HepG2 (cell line): ENCODE measurements around the gene PGP. TPM values are rescaled to one million over a fixed set of nuclear protein-coding genes. Genes with fewer than 3 reads are reported as not detected.

ENCODE experiments used
- ATM ChIP-seq: fragments of 450-650 bp; IDR thresholded peaks from 2 replicates; pipeline ENCODE4 v1.7.1; 2017; ENCODE audit warnings: mild to moderate bottlenecking, borderline replicate concordance
- NCOA5 ChIP-seq: sonication (generic); formaldehyde crosslinking; IDR thresholded peaks from 2 replicates; pipeline ENCODE4 v1.4.0; 2020; ENCODE audit warnings: missing genetic modification reagents
- NFIB ChIP-seq: sonication (generic); formaldehyde crosslinking; IDR thresholded peaks from 2 replicates; pipeline ENCODE4 v1.9.0; 2021; ENCODE audit warnings: missing genetic modification reagents, mild to moderate bottlenecking, borderline replicate concordance
- NONO ChIP-seq, 2 experiments: fragments of 450-650 bp in 1 of 2; sonication (generic) in 1 of 2; formaldehyde crosslinking in 1 of 2; IDR thresholded peaks in 1 of 2; conservative IDR thresholded peaks in 1 of 2; 2 replicates each; pipeline versions ENCODE4 v1.6.1 to v1.8.0; 2017 to 2022; ENCODE audit warnings: mild to moderate bottlenecking in 1 of 2, missing genetic modification reagents in 1 of 2, moderate library complexity in 1 of 2
- NR2F2 ChIP-seq: IDR thresholded peaks from 2 replicates; pipeline ENCODE4 v1.6.1; 2012; ENCODE audit warnings: low read depth, inconsistent platforms, borderline replicate concordance
- TARDBP ChIP-seq: sonication (generic); formaldehyde crosslinking; IDR thresholded peaks from 2 replicates; pipeline ENCODE4 v1.8.0; 2022; ENCODE audit warnings: mild to moderate bottlenecking, missing genetic modification reagents
- TBP ChIP-seq: sonication (generic); formaldehyde crosslinking; IDR thresholded peaks from 2 replicates; pipeline ENCODE4 v1.5.0; 2020; ENCODE audit warnings: missing genetic modification reagents
- YEATS4 ChIP-seq: sonication (generic); formaldehyde crosslinking; IDR thresholded peaks from 2 replicates; pipeline ENCODE4 v1.4.0; 2020; ENCODE audit warnings: missing genetic modification reagents, borderline replicate concordance
- ZNF230 ChIP-seq: sonication (generic); formaldehyde crosslinking; IDR thresholded peaks from 2 replicates; pipeline ENCODE4 v1.4.0; 2020; ENCODE audit warnings: mild to moderate bottlenecking, missing genetic modification reagents
- ZNF616 ChIP-seq: sonication (generic); formaldehyde crosslinking; IDR thresholded peaks from 2 replicates; pipeline ENCODE4 v1.5.0; 2020; ENCODE audit warnings: low read depth, mild to moderate bottlenecking, missing genetic modification reagents
- ZNF790 ChIP-seq: sonication (generic); formaldehyde crosslinking; IDR thresholded peaks from 2 replicates; pipeline ENCODE4 v1.8.0; 2022; ENCODE audit warnings: missing genetic modification reagents, mild to moderate bottlenecking, borderline replicate concordance
- ZNF850 ChIP-seq: sonication (generic); formaldehyde crosslinking; conservative IDR thresholded peaks from 2 replicates; pipeline ENCODE4 v1.9.0; 2021; ENCODE audit warnings: mild to moderate bottlenecking, missing genetic modification reagents
- ZSCAN21 ChIP-seq: sonication (generic); formaldehyde crosslinking; IDR thresholded peaks from 2 replicates; pipeline ENCODE4 v1.8.0; 2022; ENCODE audit warnings: mild to moderate bottlenecking, missing genetic modification reagents, moderate library complexity, borderline replicate concordance
- polyA plus RNA-seq, 8 experiments: library from polyadenylated mRNA; depleted of rRNA in 3 of 8; stranded (reverse) in 7 of 8; unstranded in 1 of 8; fragments of >200 nt; fragmentation: Illumina TruSeq in 4 of 8; extraction: Trizol in 4 of 8; gene quantifications; 2 replicates each; pipeline versions ENCODE4 v1.2.1 to v1.2.3, GENCODE V29; 2011 to 2016; ENCODE audit warnings: low read depth in 4 of 8, missing spikeins in 1 of 8, mixed read lengths in 1 of 8; ENCODE audit not compliant: insufficient read depth in 1 of 8
- total RNA-seq, 5 experiments: library from RNA; depleted of rRNA; stranded (reverse); fragments of >200 nt; fragmentation: Illumina TruSeq; extraction: Trizol; gene quantifications; 2 replicates each; pipeline ENCODE4 v1.2.3, GENCODE V29; 2016; ENCODE audit warnings: low read depth in 1 of 5
- TF ChIP-seq, protein P1 (sequence below): sonication (generic); formaldehyde crosslinking; IDR thresholded peaks from 2 replicates; pipeline ENCODE4 v1.4.0; 2020; ENCODE audit warnings: missing genetic modification reagents, borderline replicate concordance
- TF ChIP-seq, protein P2 (sequence below): IDR thresholded peaks from 2 replicates; pipeline ENCODE4 v1.6.1; 2016; ENCODE audit warnings: control low read depth
- TF ChIP-seq, protein P3 (sequence below): sonication (generic); formaldehyde crosslinking; IDR thresholded peaks from 2 replicates; pipeline ENCODE4 v1.4.0; 2020; ENCODE audit warnings: missing genetic modification reagents

PGP gene
- total and polyA plus RNA-seq, 2 of the 13 experiments (the other 11 are each of a cell fraction or from before 2014, with no cell fraction given) = 7.3 to 18.3 TPM

DNA sequence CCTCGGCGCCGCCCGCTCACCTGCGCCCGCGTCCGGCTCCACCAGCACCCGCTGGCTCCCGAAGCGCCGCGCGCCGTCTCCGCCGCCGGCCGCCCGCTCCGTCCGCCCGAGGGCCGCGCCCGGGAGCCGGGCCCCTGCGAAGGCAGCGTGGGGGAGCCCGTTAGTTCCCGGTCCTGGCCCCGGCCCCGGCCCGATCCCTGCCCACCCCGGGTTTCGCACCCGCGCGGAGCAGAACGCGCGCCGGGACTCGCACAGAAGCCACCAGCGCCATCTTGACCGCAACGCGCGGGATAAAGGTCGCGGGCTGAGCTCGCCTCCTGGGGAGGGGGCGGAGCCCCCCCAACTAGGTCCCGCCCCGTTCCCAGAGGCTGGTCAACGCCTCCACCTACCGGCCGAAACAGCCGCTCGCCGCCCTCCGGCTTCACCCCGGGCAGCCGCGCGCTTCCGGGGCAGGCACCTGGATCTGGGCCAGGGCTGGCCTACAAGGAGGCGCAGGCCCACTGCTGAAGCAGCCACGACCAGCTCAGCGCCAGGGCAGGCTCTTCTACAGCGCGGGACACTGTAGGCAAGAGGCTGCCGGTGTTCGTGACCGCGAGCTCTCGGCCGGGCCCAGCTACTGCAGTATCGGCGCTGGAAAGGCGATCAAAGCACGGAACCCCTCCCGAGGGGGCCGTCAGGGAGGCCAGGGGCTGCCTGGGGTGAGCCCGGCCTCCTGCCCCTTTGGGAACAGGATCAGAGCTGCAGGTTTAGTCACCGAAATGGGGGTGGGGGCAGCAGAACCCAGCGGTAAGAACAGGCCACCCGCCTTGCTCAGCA, 36.9 kb upstream of the PGP start, which contains the start of gene ECI1 (continued):
- peak; percentile 6; the same call in 1 of the 2 replicates for TF ChIP-seq NR2F2
- 0 out of 2 replicates have a peak, but pooled peaks have one; percentile 6 for TF ChIP-seq ZNF790
- TF ChIP-seq, protein P1, sequence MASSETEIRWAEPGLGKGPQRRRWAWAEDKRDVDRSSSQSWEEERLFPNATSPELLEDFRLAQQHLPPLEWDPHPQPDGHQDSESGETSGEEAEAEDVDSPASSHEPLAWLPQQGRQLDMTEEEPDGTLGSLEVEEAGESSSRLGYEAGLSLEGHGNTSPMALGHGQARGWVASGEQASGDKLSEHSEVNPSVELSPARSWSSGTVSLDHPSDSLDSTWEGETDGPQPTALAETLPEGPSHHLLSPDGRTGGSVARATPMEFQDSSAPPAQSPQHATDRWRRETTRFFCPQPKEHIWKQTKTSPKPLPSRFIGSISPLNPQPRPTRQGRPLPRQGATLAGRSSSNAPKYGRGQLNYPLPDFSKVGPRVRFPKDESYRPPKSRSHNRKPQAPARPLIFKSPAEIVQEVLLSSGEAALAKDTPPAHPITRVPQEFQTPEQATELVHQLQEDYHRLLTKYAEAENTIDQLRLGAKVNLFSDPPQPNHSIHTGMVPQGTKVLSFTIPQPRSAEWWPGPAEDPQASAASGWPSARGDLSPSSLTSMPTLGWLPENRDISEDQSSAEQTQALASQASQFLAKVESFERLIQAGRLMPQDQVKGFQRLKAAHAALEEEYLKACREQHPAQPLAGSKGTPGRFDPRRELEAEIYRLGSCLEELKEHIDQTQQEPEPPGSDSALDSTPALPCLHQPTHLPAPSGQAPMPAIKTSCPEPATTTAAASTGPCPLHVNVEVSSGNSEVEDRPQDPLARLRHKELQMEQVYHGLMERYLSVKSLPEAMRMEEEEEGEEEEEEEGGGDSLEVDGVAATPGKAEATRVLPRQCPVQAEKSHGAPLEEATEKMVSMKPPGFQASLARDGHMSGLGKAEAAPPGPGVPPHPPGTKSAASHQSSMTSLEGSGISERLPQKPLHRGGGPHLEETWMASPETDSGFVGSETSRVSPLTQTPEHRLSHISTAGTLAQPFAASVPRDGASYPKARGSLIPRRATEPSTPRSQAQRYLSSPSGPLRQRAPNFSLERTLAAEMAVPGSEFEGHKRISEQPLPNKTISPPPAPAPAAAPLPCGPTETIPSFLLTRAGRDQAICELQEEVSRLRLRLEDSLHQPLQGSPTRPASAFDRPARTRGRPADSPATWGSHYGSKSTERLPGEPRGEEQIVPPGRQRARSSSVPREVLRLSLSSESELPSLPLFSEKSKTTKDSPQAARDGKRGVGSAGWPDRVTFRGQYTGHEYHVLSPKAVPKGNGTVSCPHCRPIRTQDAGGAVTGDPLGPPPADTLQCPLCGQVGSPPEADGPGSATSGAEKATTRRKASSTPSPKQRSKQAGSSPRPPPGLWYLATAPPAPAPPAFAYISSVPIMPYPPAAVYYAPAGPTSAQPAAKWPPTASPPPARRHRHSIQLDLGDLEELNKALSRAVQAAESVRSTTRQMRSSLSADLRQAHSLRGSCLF (CRISPR knock-in tag) = no peak
- TF ChIP-seq ZNF616 (CRISPR knock-in tag) = no peak; the same call in 1 of the 2 replicates
- no peak; the same call in 1 of the 2 replicates for TF ChIP-seq TBP (CRISPR knock-in tag)
- no peak for TF ChIP-seq NCOA5 (CRISPR knock-in tag)
- TF ChIP-seq, protein P2, sequence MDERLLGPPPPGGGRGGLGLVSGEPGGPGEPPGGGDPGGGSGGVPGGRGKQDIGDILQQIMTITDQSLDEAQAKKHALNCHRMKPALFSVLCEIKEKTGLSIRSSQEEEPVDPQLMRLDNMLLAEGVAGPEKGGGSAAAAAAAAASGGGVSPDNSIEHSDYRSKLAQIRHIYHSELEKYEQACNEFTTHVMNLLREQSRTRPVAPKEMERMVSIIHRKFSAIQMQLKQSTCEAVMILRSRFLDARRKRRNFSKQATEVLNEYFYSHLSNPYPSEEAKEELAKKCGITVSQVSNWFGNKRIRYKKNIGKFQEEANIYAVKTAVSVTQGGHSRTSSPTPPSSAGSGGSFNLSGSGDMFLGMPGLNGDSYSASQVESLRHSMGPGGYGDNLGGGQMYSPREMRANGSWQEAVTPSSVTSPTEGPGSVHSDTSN (CRISPR knock-in tag) = no peak
- no peak for TF ChIP-seq ZNF850 (CRISPR knock-in tag)
- 0 out of 2 replicates have a peak, but pooled peaks have one; percentile 52 for TF ChIP-seq NFIB (CRISPR knock-in tag)
- no peak; the same call in 1 of the 2 replicates for TF ChIP-seq ZNF230 (CRISPR knock-in tag)
- TF ChIP-seq ZSCAN21 (CRISPR knock-in tag) = peak; percentile 51; the same call in 1 of the 2 replicates
- peak; percentile 91 for TF ChIP-seq TARDBP (CRISPR knock-in tag)
- TF ChIP-seq, protein P3, sequence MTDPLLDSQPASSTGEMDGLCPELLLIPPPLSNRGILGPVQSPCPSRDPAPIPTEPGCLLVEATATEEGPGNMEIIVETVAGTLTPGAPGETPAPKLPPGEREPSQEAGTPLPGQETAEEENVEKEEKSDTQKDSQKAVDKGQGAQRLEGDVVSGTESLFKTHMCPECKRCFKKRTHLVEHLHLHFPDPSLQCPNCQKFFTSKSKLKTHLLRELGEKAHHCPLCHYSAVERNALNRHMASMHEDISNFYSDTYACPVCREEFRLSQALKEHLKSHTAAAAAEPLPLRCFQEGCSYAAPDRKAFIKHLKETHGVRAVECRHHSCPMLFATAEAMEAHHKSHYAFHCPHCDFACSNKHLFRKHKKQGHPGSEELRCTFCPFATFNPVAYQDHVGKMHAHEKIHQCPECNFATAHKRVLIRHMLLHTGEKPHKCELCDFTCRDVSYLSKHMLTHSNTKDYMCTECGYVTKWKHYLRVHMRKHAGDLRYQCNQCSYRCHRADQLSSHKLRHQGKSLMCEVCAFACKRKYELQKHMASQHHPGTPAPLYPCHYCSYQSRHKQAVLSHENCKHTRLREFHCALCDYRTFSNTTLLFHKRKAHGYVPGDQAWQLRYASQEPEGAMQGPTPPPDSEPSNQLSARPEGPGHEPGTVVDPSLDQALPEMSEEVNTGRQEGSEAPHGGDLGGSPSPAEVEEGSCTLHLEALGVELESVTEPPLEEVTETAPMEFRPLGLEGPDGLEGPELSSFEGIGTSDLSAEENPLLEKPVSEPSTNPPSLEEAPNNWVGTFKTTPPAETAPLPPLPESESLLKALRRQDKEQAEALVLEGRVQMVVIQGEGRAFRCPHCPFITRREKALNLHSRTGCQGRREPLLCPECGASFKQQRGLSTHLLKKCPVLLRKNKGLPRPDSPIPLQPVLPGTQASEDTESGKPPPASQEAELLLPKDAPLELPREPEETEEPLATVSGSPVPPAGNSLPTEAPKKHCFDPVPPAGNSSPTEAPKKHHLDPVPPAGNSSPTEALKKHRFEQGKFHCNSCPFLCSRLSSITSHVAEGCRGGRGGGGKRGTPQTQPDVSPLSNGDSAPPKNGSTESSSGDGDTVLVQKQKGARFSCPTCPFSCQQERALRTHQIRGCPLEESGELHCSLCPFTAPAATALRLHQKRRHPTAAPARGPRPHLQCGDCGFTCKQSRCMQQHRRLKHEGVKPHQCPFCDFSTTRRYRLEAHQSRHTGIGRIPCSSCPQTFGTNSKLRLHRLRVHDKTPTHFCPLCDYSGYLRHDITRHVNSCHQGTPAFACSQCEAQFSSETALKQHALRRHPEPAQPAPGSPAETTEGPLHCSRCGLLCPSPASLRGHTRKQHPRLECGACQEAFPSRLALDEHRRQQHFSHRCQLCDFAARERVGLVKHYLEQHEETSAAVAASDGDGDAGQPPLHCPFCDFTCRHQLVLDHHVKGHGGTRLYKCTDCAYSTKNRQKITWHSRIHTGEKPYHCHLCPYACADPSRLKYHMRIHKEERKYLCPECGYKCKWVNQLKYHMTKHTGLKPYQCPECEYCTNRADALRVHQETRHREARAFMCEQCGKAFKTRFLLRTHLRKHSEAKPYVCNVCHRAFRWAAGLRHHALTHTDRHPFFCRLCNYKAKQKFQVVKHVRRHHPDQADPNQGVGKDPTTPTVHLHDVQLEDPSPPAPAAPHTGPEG (CRISPR knock-in tag) = no peak
- TF ChIP-seq YEATS4 = peak; percentile 94
- TF ChIP-seq NONO (IDR thresholded peaks at IDR 0.05) = no peak
- TF ChIP-seq NONO (CRISPR knock-in tag; conservative IDR thresholded peaks at IDR 0.05) = peak; percentile 91
- TF ChIP-seq ATM = no peak
